H1 (cell line): ENCODE results near the gene SLCO1C1.

Source experiments
- ASH2L ChIP-seq: fragments of 200-600, 300-600 bp; sonication (generic); IDR thresholded peaks from one replicate; pipeline ENCODE4 v1.7.1; 2017; ENCODE audit warnings: low read length
- BRCA1 ChIP-seq: IDR thresholded peaks from 2 replicates; pipeline ENCODE4 v1.6.1; 2012; ENCODE audit warnings: low read depth, low read length, improper control_type of control experiment
- CBX8 ChIP-seq: fragments of 300-800, 300-1000 bp; sonication (generic); IDR thresholded peaks from 2 replicates; pipeline ENCODE4 v1.7.1; 2016; ENCODE audit warnings: low read depth, low read length, borderline replicate concordance
- CHD2 ChIP-seq: IDR thresholded peaks from 2 replicates; pipeline ENCODE4 v1.6.1; 2012; ENCODE audit warnings: low read length, improper control_type of control experiment
- CHD7 ChIP-seq: fragments of 300-600 bp; sonication (generic); IDR thresholded peaks from 2 replicates; pipeline ENCODE4 v1.7.1; 2012; ENCODE audit warnings: low read length, moderate library complexity, mild to moderate bottlenecking, inconsistent platforms; ENCODE audit not compliant: insufficient replicate concordance
- CREB1 ChIP-seq: IDR thresholded peaks from 2 replicates; pipeline ENCODE4 v1.6.1; 2012; ENCODE audit warnings: inconsistent platforms
- CTCF ChIP-seq, 3 experiments: IDR thresholded peaks; 1 replicate in 2 of 3; 2 replicates in 1 of 3; pipeline versions ENCODE4 v1.5.1 to v1.6.1; 2011; ENCODE audit warnings: low read length in 3 of 3, mild to moderate bottlenecking in 3 of 3, inconsistent platforms in 2 of 3, low read depth in 1 of 3, moderate library complexity in 1 of 3; ENCODE audit not compliant: insufficient read depth in 1 of 3; ENCODE audit errors: control extremely low read depth in 1 of 3
- EZH2 ChIP-seq: fragments of 200-600 bp; sonication (generic); IDR thresholded peaks from 2 replicates; pipeline ENCODE4 v1.7.1; 2012; ENCODE audit warnings: low read depth, mild to moderate bottlenecking, moderate library complexity, low read length, inconsistent platforms; ENCODE audit not compliant: severe bottlenecking
- HDAC2 ChIP-seq, 2 experiments: fragments of 300-600 bp in 1 of 2; sonication (generic) in 1 of 2; IDR thresholded peaks; 2 replicates each; pipeline ENCODE4 v1.6.1; 2011 to 2012; ENCODE audit warnings: low read depth in 2 of 2, low read length in 2 of 2, mild to moderate bottlenecking in 2 of 2, moderate library complexity in 2 of 2, borderline replicate concordance in 1 of 2, inconsistent platforms in 1 of 2
- SUZ12 ChIP-seq: fragments of 200-600 bp; sonication (generic); IDR thresholded peaks from 2 replicates; pipeline ENCODE4 v1.6.1; 2012; ENCODE audit warnings: mild to moderate bottlenecking, inconsistent platforms, low read length, moderate library complexity, mixed read lengths
- TAF1 ChIP-seq: IDR thresholded peaks from 2 replicates; pipeline ENCODE4 v1.6.1; 2011; ENCODE audit warnings: mild to moderate bottlenecking, low read depth, low read length
- USF2 ChIP-seq: IDR thresholded peaks from 2 replicates; pipeline ENCODE4 v1.6.1; 2011; ENCODE audit warnings: low read length, improper control_type of control experiment
- ZNF274 ChIP-seq: IDR thresholded peaks from 2 replicates; pipeline ENCODE4 v1.7.0; 2012; ENCODE audit warnings: low read length, borderline replicate concordance; ENCODE audit errors: extremely low read depth

- TF ChIP-seq CTCF (IDR thresholded peaks at IDR 0.05; ENCODE audit: control extremely low read depth in 1 of 3, insufficient read depth in 1 of 3, low read depth in 1 of 3, low read length in 3 of 3) (no peak), TAF1 (no peak), SUZ12 (no peak), CREB1 (no peak), CHD2 (no peak), BRCA1 (no peak), CBX8 (no peak), USF2 (no peak), ZNF274 (no peak), HDAC2 (IDR thresholded peaks at IDR 0.05; ENCODE audit: borderline replicate concordance in 1 of 2, low read depth in 2 of 2, low read length in 2 of 2) (no peak), EZH2 (no peak), ASH2L (no peak), CHD7 (no peak)
These were observed 37.6 kb upstream of the SLCO1C1 start for GRCh38 chr12:20657496-20657895.
